HG03565 (cell line): Measurements from ENCODE around the gene GPHB5.
"Not testable (repeated sequence)": the region's sequence is repeated elsewhere in the genome, so short reads cannot be mapped to it uniquely, and the experiment has no call there.

ENCODE experiments used
- ATAC-seq: cut with Tn5 transposase; IDR thresholded peaks from one replicate; pipeline ENCODE4 v1.9.1; 2021; ENCODE audit warnings: mild to moderate bottlenecking, moderate library complexity; ENCODE audit not compliant: unreplicated experiment

The GPHB5 gene

DNA sequence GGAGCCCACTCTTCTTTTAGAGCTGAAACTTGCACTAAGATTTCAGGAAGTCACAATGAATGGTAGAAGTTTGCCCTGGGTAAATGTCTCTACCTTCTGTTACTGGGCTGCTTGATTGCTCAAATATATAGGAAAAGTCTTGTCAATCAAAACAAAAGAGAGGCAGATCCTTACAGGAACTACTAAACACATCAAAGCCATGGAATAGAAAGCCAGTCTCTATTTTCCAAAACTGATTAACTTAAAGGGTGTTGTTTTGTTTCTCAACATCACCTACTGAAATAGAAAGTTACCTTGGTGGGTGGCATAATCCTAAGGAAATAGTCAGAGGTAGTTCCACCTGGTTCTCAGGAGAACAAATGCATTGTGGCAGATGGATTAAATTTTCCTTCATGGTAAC is at the start of gene GPHB5:
Gene GPHB5, minus strand, starts transcription at position 101 of the 400 bp plus-strand sequence. CDS start 1,086 bp downstream, outside the sequence.
- ATAC-seq = no peak

- ATAC-seq = no peak
Observed at GRCh38 chr14:63367742-63368364, 49.1 kb upstream of the GPHB5 start.

DNA sequence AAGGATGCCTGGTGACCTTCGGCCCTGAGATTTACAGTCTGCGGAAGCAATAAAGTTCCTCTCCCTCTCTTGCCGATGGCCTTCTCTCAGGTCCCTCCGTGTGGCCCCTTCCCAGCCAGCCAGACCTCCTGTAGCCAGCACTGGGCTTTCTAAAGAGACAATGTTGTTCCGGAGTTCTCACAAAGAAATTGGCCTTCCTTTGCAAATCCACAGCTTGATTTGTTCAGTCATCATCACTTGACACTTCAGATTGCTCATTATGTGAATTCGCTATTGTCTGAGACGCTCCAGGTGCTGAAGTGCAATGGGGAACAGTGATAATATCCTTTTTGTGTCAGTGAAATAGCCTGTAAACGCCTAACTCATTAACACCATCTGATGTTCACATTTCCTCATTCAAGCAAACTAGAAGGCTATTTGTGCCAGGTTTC is 43.7 kb upstream of the GPHB5 start:
- no peak for ATAC-seq

DNA sequence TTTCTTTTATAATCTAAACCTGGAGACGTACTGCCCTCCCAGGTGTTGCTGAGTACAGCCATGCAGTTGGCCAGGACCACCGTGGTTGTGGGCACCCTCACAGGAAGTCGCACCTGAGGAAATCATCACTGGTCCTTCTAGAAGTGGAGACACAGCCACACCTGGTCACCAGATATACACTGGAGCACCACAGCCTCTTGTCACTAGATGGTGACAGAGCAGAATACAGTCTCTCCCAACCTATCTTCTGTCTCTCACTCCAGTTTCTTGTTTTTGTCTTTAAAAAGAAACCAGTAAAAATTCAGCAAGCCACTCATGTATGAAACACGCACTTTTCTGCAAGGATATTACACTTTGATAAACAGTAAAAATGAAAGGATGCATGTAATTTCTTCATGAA is 43.1 kb upstream of the GPHB5 start:
- no peak for ATAC-seq

DNA sequence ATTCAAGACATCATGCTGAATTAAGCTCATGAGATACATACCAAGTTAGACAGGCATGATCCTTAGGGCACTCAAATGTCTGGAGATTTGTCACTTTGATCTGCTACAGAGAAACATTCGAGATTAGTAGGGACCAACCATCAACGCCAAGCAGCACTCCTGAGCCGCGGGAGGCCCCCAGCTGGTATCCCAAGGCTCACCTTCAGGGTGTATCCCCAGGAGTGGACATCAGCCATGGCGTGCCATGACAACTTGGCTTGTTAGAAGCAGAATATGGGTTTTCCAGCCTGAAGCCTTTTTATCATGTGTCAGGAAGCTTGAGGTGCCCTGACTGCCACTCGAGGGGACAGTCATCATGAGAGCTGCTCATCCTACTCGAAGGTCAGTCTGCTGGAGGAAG is 39.1 kb upstream of the GPHB5 start:
- no peak for ATAC-seq

DNA sequence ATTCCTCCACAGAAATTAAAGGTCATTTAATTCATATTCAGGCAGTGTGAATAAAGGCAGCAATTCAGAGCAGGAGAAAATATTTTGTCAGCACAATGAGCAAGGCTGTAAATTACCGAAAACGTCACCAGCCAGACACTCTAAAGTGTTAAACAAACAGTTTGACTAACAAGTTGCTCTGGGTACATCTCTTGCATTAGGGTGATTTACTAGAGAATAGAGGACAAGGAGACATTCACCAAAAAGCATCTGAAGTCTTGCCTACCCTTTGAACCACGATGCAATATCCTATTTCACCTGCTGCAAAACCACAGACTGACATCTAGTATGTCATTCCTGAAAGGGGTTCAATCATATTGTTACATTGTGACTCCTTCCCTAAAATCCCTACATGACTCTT is 27.1 kb upstream of the GPHB5 start:
- no peak for ATAC-seq

DNA sequence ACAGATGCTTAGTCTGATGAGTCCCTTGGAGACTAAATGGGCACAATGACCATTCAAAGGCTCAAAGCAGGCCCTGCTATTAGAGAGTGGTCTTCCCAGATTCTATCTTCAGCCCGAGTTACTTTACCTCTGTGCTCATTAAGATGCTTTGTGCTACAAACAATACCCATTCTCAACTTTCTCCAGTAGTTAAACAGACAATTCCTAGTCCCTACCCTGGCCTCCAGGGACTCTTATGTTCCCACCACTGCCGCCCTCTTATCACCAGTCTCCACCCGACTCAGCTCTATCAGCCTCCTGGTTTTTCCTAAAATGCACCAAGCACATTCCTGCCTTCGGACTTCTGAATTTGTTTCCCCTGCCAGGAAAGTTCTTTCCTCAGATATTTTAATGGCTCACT is 25.6 kb upstream of the GPHB5 start:
- ATAC-seq = no peak

DNA sequence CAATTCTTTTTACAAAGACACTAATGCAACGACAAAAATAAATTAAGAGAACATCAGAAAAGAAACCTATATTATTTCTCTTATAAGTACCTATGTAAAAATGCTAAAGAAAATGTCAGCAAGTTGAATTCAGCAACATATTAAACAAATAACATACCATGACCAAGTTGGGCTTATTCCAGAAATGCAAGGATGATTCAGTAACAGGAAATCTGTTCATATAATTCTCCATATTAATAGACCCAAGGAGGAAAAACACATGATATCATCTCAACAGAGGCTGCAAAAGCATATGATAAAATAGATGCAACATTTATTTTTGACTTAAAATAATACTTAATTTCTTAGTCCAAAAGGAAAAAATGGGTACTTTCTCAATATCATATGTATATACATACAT is 25.1 kb upstream of the GPHB5 start:
- ATAC-seq = no peak

DNA sequence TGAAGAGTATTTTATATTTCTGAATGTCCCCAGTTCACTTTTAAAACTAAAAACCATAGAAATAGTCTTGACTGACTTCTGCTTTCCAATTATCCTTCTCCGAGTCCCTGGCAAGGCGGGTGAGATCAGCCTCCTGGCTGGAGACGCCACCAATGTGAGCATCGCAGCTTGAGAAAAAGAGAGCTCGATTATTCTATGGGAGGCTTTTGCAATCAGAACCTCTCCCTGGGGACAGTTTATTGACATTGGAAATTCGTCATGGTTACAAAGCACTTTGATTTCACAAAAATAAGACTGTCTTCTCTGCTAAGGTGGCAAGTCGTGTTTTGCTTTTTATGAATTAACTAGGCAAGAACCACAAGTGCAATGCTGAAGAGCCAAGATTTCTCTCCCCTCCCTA is 23.6 kb upstream of the GPHB5 start:
- no peak for ATAC-seq

GRCh38 chr14:63328787-63329737 is 10.3 kb upstream of the GPHB5 start:
- no peak for ATAC-seq

- ATAC-seq = no peak
Observed at GRCh38 chr14:63326840-63327239, 8.1 kb upstream of the GPHB5 start.

DNA sequence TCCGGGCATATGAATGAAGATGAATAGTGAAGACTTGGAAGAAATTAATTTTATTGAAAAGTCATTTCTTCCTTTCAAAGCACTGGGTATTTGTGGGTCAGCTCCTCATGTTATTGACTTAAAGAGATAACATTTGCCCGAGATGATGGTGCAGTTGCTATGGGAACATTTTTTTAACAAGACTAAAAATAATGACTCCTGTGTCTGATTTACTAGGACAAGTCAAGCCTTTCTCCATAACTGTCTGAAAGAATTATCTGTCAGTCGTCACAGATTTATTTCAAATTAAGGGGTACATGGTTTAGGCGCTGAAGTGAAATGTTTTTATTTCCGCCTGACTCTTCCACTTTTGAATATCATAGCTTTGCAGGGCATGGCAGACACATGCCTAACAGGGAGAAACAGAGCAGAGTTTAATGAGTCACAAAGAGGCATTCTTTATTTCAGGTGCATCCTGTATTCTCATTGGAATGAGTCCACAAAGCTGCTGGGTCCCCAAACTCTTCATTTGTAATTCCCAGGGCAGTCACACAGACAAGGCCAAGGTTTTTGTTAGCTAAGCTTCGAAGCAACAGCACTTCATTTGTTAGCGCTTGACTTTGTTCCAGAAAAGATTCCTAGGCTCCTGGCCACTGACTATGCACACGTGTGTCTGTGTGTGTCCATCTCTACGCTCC is 4.3 kb upstream of the GPHB5 start:
- ATAC-seq = no peak

DNA sequence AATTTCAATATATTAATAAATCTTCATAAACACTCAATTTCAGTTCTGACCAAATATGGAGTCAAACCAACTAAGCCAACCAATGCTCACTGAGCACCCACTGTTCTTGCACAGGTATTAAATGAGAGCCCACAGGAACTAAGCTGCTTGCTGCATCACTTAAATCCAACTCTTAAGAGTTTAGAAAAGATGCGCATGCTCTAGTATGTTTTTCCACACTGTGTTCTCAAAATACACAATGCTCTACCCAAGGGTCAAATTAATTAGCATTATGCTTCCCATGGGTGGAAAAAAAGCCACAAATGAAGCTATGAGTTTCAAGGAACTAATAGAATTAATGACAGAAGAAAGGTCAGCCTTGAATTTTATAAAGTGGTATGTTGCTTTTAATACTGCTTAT is 3.7 kb upstream of the GPHB5 start:
- ATAC-seq = no peak

DNA sequence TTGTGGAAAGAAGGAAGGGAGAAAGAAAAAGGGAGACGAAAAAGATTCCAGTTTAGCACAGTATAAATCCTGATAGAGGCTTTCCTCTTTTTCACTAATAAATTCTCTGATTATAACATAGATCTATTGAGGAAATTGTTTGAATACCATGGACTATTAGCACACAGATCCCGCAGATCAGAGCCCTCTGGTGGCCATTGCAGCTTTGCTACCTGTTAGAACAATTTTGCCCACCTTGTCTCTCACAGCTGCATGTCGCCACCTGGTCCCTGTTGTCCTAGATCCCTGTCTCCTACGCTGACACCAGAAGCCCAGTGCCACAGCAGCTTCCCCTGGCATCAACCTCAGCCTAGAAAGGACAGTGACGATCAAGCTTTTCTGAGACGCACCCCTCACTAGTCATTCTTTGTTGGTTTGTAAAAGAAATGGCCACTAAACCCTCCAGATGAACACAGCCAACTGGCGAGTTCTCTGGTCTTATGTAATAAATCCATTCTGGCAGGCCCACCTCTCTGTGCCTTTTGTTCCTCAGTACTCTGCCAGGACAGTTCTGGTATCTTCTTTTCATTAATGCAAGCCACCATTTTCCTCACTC is 9.9 kb downstream of the GPHB5 start:
- no peak for ATAC-seq

DNA sequence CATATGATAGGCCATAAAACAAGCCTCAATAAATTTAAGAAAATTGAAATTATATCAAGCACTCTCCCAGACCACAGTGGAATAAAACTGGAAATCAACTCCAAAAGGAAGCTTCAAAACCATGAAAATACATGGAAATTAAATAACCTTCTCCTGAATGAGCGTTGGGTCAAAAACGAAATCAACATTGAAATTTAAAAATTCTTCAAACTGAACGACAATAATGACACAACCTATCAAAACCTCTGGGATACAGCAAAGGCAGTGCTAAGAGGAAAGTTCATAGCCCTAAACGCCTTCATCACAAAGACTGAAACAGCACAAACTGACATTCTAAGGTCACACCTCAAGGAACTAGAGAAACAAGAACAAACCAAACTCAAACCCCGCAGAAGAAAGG is 14.3 kb downstream of the GPHB5 start:
- not testable (repeated sequence) for ATAC-seq

DNA sequence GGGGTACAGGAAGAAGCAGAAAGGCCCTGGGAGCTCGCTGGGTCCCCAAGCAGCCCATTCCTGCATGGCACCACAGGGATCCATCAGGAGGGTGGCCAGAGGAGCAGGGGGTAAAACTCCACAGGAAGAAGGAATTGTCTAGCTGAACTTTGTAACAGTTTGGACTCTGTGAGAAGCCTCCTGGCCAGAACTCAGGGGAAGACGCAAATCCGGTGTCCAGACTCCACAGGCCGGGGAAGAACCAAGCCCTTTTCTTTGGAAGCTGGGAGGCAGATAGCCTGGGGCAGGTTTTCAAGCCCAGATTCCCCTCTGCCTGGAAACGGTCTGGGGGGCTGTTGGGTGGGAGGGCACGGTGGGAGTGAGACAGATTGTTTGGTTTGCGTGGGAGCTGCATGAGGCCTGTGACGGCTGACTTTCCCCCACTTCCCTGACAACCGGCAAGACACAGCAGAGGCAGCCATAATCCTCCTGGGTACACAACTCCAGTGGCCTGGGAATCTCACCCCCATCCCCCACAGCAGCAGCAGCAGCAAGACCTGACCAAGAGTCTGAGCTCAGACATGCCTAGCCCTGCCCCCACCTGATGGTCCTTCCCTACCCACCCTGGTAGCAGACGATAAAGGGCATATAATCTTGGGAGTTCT is 16.7 kb downstream of the GPHB5 start:
- ATAC-seq = no peak

DNA sequence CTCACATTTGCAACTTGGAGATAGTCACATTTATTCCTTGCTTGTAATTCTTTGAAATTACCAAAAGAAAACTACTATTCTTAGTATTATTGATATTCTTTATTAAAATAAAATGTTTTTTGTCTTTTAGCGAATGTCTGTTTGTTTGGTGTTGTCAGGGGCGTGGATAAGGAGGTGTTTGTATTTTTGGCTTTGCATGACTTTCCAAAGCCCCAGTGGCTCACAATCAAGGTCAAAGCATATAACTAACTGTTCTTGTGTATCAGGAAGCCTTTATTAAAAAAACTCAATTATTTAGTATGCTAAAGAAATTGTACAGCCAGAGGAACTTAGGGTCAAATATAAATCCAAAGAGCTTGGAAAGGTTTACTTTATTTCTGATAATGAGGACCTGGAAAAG is 17.9 kb downstream of the GPHB5 start:
- no peak for ATAC-seq

- no peak for ATAC-seq
Observed at GRCh38 chr14:63299351-63300110, 19.2 kb downstream of the GPHB5 start.

GRCh38 chr14:63297372-63298063 is 21.2 kb downstream of the GPHB5 start:
- ATAC-seq = no peak
